Measurements from ENCODE around the gene KMT2B.

- TF ChIP-seq, protein P1, sequence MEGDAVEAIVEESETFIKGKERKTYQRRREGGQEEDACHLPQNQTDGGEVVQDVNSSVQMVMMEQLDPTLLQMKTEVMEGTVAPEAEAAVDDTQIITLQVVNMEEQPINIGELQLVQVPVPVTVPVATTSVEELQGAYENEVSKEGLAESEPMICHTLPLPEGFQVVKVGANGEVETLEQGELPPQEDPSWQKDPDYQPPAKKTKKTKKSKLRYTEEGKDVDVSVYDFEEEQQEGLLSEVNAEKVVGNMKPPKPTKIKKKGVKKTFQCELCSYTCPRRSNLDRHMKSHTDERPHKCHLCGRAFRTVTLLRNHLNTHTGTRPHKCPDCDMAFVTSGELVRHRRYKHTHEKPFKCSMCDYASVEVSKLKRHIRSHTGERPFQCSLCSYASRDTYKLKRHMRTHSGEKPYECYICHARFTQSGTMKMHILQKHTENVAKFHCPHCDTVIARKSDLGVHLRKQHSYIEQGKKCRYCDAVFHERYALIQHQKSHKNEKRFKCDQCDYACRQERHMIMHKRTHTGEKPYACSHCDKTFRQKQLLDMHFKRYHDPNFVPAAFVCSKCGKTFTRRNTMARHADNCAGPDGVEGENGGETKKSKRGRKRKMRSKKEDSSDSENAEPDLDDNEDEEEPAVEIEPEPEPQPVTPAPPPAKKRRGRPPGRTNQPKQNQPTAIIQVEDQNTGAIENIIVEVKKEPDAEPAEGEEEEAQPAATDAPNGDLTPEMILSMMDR (conservative IDR thresholded peaks at IDR 0.05; ENCODE audit: low read depth in 2 of 2): no peak
- TF ChIP-seq CREB1 (CRISPR knock-in tag; IDR thresholded peaks at IDR 0.05; ENCODE audit: low read depth) (no peak), EZH2phosphoT487 (IDR thresholded peaks at IDR 0.05; ENCODE audit: unreplicated experiment) (no peak), ZNF114 (CRISPR knock-in tag; IDR thresholded peaks at IDR 0.05) (no peak), EZH2 (IDR thresholded peaks at IDR 0.05; ENCODE audit: low read depth, unreplicated experiment) (no peak)
Measured at GRCh38 chr19:35750167-35750566, 32.4 kb downstream of the KMT2B start.
